Ectodermal cell (in vitro differentiated cells): ENCODE data around the gene LANCL1.

Source experiments
- H3K27ac ChIP-seq: 2 replicates; pipeline ENCODE4 v1.7.0; 2013; ENCODE audit warnings: mild to moderate bottlenecking, low read depth, low read length; ENCODE audit not compliant: insufficient read depth, poor library complexity, severe bottlenecking
- H3K27me3 ChIP-seq: 2 replicates; pipeline ENCODE4 v1.7.0; 2013; ENCODE audit warnings: mild to moderate bottlenecking, low read length; ENCODE audit not compliant: insufficient read depth, control insufficient read depth, poor library complexity, severe bottlenecking
- H3K36me3 ChIP-seq: one replicate; pipeline ENCODE4 v1.7.0; 2013; ENCODE audit warnings: low read length; ENCODE audit not compliant: control insufficient read depth, insufficient read depth
- H3K4me1 ChIP-seq: one replicate; pipeline ENCODE4 v1.7.0; 2013; ENCODE audit warnings: low read length; ENCODE audit not compliant: control insufficient read depth, insufficient read depth
- H3K4me3 ChIP-seq: 2 replicates; pipeline ENCODE4 v1.7.0; 2013; ENCODE audit warnings: low read depth, low read length, control low read depth; ENCODE audit not compliant: insufficient read depth
- H3K9me3 ChIP-seq: 2 replicates; pipeline ENCODE4 v1.7.0; 2013; ENCODE audit warnings: mild to moderate bottlenecking, low read length, moderate library complexity; ENCODE audit not compliant: control insufficient read depth
- WGBS, 2 experiments: methylation state at CpG; one replicate each; pipeline ENCODE4 v1.1.7; 2013; ENCODE audit warnings: missing lambda C conversion rate in 2 of 2; 5-methylcytosine and 5-hydroxymethylcytosine counted together

LANCL1 gene

GRCh38 chr2:210410542-210410941, 66.0 kb downstream of the LANCL1 start:
- Histone ChIP-seq H3K4me3 (no peak overlapping the region), H3K27ac (no peak overlapping the region), H3K36me3 (no peaks in the 10 kb centered on the region), H3K27me3 (no peaks in the 10 kb centered on the region), H3K4me1 (no peaks in the 10 kb centered on the region), H3K9me3 (no peaks in the 10 kb centered on the region)
- WGBS, 2 experiments, result 100% methylated on average over 1 of the region's 1 CpG; no CpG with 5 or more reads in 1 of the 2 experiments

- H3K27me3 ChIP-seq, result no peaks in the 10 kb centered on the region
- no peak overlapping the region for H3K27ac ChIP-seq
- WGBS, 2 experiments, result 86 to 94% methylated on average over 2 to 3 of the region's 3 CpGs
- H3K4me1 ChIP-seq, result no peaks in the 10 kb centered on the region
- no peak overlapping the region for H3K4me3 ChIP-seq
- no peaks in the 10 kb centered on the region for H3K36me3 ChIP-seq
- no peaks in the 10 kb centered on the region for H3K9me3 ChIP-seq
Measured at GRCh38 chr2:210399440-210400041, 77.0 kb downstream of the LANCL1 start.

DNA sequence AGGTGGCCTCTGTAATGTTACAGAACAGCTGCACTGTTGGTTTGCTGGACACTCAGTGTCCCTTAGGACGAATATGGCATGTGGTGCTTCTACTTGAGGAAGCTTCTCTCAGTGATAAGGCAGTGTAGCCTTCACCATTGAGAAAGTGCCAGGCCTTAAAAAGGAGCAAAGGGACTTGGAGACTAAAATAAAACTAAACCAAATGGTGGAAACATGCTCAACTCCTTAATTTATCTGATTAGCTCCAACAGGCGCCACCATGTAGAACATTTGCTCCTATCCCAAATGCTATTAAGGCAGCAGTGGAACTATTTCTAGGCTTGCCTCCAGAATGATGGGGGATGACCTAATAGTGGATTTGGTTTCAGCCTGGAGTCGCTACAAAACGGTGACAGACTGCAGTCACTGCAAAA, 84.1 kb downstream of the LANCL1 start:
- no peaks in the 10 kb centered on the region for H3K36me3 ChIP-seq
- H3K27me3 ChIP-seq, result no peaks in the 10 kb centered on the region
- no peak overlapping the region for H3K4me3 ChIP-seq
- no peaks in the 10 kb centered on the region for H3K4me1 ChIP-seq
- H3K27ac ChIP-seq, result no peak overlapping the region
- WGBS, 2 experiments, result 88 to 95% methylated on average over 4 of the region's 4 CpGs
- H3K9me3 ChIP-seq, result no peaks in the 10 kb centered on the region

DNA sequence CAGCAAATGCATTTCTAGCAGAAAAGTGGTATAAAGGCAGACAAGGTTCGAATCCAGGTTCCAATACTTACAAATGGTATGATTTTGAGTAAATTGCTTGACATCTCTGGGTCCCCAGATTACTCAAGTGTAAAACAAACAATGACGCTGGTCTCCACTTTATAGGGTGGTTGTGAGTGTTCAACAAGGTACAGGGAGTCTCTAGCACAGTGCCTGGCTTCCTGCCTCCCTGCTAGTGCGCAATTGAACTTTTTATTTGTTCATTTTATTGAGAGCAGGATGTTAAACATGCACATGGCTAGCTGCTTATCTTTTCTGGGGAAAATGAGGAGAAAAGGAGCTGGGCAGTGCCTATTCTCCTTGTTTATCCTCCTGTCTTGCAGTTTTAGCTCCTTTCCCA, 86.7 kb downstream of the LANCL1 start:
- WGBS, 2 experiments, result 84 to 90% methylated on average over 3 of the region's 3 CpGs
- Histone ChIP-seq H3K4me3 (no peak overlapping the region), H3K9me3 (no peaks in the 10 kb centered on the region), H3K27me3 (no peaks in the 10 kb centered on the region), H3K27ac (no peak overlapping the region), H3K36me3 (no peaks in the 10 kb centered on the region), H3K4me1 (no peaks in the 10 kb centered on the region)

- Histone ChIP-seq H3K4me3 (no peak overlapping the region), H3K4me1 (no peaks in the 10 kb centered on the region), H3K27me3 (no peaks in the 10 kb centered on the region), H3K9me3 (no peaks in the 10 kb centered on the region), H3K27ac (no peak overlapping the region), H3K36me3 (no peaks in the 10 kb centered on the region)
Measured at GRCh38 chr2:210388148-210388547, 88.4 kb downstream of the LANCL1 start.

- no peak overlapping the region for H3K27ac ChIP-seq
- H3K36me3 ChIP-seq, result no peaks in the 10 kb centered on the region
- no peaks in the 10 kb centered on the region for H3K4me1 ChIP-seq
- no peak overlapping the region for H3K4me3 ChIP-seq
- H3K9me3 ChIP-seq, result no peaks in the 10 kb centered on the region
- 82% methylated on average over 1 of the region's 1 CpG; no CpG with 5 or more reads in 1 of the 2 experiments for WGBS, 2 experiments
- no peaks in the 10 kb centered on the region for H3K27me3 ChIP-seq
Measured at GRCh38 chr2:210387074-210387473, 89.5 kb downstream of the LANCL1 start.
